GM19023 (cell line): ENCODE data around the gene PTPRU.
"Not testable (repeated sequence)": the region's sequence is repeated elsewhere in the genome, so short reads cannot be mapped to it uniquely, and the experiment has no call there.

Experiments used
- ATAC-seq: cut with Tn5 transposase; IDR thresholded peaks from one replicate; pipeline ENCODE4 v1.9.1; 2021; ENCODE audit warnings: mild to moderate bottlenecking, moderate library complexity; ENCODE audit not compliant: unreplicated experiment

The PTPRU gene

DNA sequence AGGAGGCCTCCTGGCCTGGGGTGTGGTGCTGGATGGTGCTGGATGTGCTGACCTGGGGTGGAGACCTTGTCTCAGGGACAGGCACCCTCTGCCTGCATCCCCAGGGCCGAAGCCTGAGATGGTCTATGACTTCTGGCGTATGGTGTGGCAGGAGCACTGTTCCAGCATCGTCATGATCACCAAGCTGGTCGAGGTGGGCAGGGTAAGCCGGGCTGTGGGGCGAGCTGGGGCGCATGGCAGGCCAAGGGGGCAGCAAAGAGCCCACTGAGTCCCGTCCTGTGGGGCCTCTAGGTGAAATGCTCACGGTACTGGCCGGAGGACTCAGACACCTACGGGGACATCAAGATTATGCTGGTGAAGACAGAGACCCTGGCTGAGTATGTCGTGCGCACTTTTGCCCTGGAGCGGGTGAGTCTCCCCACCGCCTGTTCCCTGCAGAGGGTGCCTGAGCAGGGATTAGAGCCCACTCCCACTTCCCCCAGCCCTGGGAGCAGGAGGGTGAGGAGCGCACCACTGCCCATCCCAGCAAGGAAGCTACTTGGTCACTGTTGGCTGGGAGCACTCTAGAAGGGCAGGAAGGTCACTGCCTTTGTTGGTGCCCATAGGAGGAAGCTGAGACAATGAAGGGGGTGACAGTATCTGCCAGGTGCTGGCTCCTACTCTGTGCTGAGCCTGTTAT lies 75.2 kb downstream of the PTPRU start:
- ATAC-seq = no peak

DNA sequence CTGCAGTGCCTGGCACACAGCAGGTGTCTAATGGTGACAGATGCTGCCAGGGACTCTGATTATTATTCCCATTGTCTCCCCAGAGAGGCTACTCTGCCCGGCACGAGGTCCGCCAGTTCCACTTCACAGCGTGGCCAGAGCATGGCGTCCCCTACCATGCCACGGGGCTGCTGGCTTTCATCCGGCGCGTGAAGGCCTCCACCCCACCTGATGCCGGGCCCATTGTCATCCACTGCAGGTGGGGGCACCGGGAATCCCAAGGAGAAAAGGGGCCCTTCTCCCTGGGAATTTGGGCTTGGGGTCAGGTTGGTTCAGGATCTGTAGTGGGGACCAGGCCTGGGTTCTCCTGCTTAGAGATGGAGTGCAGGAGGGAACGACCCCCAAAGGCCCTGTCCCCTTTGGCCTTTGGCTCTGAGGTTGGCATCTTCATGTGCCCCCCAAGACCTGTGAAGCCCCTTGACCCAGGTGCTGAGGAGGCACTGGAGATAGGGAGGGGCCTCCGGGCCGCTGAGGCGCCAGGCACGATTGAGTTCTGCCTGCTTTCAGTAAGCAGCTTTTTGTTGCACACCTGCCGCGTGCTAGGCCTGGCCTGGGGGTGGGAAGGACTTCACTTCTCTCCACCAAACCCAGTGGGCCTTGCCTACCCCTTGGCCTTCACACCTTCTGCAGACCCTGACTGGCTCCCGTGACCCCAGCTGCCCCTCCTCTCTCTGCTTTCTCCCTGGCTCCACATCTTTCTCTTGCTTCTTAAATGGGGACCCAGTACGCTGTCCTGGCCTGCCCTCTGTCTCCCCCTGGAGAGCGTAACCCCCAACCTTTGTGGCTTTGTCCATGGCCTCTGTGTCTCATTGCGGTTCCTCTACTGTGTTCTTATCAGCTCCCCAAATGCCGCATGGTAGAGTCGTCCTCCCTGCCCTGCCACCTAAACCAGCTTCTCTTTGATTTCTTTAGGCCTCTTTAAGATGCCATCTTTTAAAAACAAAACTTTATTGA lies 76.4 kb downstream of the PTPRU start:
- no peak for ATAC-seq

- ATAC-seq = not testable (repeated sequence)
Observed at GRCh38 chr1:29314685-29315084, 78.4 kb downstream of the PTPRU start.

- ATAC-seq = no peak
Observed at GRCh38 chr1:29315262-29315661, 78.9 kb downstream of the PTPRU start.

DNA sequence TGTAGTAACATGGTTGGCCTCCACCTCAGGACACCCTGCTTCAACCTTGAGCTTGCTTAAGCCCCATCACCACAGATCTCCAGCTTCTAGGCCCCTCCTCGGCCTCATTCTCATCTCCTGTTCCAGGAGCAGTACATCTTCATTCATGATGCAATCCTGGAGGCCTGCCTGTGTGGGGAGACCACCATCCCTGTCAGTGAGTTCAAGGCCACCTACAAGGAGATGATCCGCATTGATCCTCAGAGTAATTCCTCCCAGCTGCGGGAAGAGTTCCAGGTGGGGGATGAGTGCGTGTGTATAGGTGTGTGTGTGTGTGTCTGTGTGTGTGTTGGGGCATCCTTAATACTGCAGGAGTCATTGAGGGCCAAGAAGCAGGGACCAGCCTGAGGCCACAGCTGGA lies 79.6 kb downstream of the PTPRU start:
- ATAC-seq = no peak

DNA sequence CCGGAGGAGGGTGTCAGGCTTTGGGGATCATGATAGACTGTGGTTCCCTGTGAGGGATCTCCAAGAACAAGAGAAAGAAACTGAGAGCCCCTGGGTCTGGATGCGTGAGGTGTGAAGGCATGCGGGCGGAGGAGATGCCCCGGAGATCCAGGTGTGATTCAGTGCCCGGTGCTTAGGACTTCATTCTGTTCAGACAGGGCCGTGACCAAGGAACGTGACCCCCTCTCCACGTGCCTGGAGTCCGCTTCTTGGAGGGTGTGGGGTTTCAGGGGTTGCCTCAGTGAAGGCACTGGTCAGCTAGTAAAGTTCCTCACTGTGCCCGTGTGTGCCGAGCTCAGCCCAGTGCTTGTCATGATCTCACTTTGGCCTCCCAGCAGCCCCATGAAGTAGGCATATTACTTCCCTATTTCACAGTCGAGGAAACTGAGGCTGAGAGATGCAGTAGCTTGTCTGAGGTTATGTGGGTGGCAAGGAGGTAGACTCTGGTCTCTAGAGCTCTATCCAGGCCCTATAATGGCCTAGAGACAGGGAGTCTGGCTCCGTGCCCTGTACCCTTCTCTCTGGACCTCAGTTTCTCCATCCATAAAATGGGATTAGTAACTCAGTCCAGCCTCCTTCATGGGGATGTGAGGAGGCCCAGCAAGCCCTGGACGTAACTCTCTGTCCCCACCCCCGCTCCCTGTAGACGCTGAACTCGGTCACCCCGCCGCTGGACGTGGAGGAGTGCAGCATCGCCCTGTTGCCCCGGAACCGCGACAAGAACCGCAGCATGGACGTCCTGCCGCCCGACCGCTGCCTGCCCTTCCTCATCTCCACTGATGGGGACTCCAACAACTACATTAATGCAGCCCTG lies 81.0 kb downstream of the PTPRU start:
- no peak for ATAC-seq

DNA sequence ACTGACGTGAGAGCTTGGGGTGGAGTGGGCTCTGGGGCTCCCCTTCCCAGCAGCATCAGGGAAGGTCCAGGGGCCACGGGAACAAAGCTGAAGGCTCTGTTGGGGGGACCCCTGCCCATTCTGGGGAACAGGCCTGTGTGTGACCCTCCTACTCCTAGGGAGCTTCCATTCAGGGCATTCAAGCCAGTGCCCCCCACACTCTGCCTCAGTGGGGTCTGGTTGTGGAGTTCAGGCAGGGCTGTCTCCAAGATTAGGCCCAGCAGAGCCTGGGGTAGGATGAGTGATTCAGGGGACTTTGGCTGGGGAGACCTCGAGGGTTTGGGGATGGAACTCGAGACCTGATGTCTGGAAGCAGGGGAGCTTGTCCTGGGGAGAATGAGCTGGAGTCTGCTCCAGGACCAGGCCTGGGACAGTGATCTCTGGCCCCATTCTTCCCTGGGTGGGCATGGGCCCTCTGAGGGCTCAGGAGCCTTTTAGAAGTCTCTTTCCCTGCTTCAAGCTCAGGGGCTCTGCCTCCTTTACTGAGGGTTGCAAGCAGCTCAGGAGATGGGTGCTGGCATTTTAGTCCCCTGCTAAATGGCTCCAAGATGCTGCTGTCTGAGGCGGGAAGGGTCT lies 81.7 kb downstream of the PTPRU start:
- no peak for ATAC-seq

- no peak for ATAC-seq
Observed at GRCh38 chr1:29318724-29319123, 82.4 kb downstream of the PTPRU start.

DNA sequence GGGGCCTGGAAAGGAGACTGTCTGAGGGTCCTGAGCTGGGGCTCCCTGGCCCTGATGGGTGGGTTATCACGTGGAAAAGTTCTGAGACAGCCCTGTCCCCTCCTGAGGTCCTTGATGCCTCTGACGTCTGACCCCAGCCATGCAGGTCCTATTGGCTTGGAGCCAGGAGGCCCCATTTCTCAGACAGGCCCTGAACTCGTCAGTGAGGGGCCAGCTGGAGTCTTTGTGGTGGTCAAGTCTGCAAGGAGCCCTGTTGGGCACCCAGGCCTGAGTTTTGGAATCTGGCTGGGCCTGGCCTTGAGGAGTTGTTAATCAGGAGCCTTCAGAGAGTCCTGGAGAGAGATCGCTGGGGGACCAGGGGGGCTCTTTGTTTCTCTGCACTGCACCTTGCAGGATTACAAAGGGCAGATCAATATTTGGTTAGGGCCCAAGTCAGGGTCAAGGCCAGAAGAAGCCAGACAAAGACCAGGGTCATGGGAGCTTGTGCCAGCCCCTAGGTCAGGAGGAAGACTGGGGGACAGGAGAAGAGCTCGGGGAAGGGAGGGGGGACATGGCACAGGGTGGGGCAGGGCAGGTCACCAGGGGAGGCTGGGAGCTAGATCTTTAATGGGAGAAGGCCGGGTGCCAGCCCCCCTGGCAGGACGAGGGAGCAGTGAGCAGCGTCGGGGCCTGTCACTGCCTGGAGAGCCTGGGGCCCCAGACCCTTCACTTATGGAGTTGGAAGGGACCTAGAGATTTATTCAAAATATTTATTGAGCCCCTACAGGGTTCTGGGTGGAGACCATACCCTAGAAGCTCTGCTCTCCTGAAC lies 83.2 kb downstream of the PTPRU start:
- no peak for ATAC-seq

- no peak for ATAC-seq
Observed at GRCh38 chr1:29320156-29320940, 84.0 kb downstream of the PTPRU start.

DNA sequence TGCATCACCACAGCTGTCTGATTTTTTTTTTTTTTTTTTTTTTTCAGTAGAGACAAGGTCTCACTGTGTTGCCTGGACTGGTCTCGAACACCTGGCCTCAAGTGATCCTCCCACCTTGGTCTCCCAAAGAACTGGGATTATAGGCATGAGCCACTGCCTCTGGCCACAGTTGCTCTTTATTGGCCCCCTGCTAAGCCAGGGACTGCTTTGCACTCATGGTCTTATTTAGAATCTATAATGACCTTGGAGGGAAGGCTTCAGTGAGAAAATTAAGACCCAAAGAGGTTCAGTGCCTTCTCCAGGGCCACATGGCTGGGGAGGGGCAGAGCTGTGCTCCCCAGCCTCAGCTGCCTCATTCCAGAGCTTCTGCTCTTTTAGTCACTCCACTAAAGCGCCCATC lies 84.9 kb downstream of the PTPRU start:
- no peak for ATAC-seq

DNA sequence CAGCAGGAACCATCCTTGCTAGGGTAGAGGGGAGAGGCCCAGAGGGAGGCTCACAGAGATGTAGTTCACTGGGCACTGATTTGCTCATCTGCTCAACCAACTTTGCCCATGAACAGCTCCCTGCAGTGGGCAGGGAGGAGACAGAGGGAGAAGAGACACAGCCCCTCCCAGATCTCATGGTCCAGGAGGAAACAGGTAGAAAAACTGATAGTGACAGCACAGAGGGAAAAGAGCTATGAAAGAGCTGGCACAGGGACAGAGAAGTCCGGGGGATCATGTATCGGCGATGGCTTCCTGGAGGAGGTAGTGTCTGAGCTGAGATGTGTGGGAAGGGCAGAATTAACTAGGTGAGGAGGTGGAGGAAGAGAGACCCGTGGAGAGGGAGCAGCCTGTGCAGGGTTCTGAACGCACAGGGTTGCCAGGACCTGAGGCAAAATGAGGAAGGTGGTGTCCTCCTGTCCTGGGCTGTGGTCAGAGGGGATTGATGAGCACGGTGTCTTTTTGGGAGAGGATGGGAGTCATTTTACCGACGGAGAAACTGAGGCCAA lies 85.9 kb downstream of the PTPRU start:
- ATAC-seq = no peak

DNA sequence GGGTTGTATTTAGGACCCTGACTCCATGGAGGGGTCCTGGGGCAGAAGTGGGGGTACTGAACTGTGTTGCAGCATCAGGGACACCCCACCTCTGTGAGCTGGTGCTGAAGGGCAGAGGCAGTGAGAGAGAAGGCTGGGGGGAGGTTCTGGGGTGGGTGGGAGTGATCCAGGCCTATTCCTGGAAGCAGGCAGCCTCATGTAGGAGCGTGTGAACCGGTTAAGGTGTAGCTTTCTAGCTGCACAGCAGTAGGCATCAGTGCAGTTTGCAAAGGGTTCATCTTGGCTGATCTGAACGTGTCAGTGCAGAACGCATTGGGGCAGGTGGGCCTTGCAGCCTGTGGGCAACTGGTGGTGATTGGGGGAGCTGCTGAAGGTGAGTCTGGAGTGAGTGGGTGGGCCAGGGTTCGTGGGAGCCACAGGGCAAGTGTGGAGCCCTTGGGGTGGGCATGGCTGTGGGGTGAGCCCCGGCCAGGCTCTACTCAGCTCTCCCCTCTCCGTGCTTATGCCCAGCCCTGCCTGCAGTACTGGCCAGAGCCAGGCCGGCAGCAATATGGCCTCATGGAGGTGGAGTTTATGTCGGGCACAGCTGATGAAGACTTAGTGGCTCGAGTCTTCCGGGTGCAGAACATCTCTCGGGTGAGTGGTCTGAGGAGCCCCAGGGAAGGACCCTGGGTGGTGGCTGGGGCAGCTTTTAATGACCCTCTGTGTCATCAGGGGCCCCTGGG lies 86.7 kb downstream of the PTPRU start:
- no peak for ATAC-seq

DNA sequence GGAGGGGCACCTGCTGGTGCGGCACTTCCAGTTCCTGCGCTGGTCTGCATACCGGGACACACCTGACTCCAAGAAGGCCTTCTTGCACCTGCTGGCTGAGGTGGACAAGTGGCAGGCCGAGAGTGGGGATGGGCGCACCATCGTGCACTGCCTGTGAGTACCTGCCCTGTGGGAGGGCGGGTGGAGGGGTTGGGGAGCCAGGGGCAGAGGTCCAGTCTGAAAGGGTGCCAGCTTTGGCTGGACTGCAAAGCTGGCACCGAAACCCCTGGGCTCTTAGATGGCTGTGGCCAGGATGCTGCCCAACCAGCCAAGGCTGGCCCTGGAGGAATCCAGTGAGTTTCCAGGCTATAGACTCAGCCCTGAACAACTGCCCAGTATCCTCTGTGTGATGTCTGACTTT lies 87.3 kb downstream of the PTPRU start:
- ATAC-seq = no peak

- no peak for ATAC-seq
Observed at GRCh38 chr1:29324202-29324601, 87.9 kb downstream of the PTPRU start.

GRCh38 chr1:29324771-29325351 lies 88.5 kb downstream of the PTPRU start:
- no peak for ATAC-seq

DNA sequence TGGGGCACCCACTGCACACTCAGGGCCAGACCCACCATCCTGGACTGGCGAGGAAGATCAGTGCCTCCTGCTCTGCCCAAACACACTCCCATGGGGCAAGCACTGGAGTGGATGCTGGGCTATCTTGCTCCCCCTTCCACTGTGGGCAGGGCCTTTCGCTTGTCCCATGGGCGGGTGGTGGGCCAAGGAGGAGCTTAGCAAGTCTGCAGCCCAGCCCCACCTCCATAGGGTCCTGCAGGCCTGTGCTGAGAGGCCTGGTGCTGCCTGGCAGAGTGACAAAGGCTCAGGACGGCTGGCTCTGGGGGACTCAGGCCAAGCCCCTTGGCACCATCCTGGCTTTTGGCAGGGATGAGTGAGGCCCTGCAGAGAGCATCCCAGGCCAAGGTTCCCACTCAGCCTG lies 89.4 kb downstream of the PTPRU start:
- no peak for ATAC-seq

- no peak for ATAC-seq
Observed at GRCh38 chr1:29326123-29326522, 89.8 kb downstream of the PTPRU start.
